ENCODE measurements around the gene NODAL. TPM values are rescaled to one million over a fixed set of nuclear protein-coding genes. Genes with fewer than 3 reads are reported as not detected.
"Not testable (repeated sequence)": the region's sequence is repeated elsewhere in the genome, so short reads cannot be mapped to it uniquely, and the experiment has no call there.

Gene NODAL
- total RNA-seq: not detected

GRCh38 chr10:70441161-70441894 is at the start of gene NODAL:
NODAL (minus strand) TSS chr10:70441681; CDS start chr10:70441667, 14 bp downstream.
- Histone ChIP-seq H3K27ac (no peak within 1 kb of the TSS), H3K9me3 (no peaks in the 10 kb centered on the region), H3K4me3 (peak within 1 kb of the TSS in 1 of 2 donors; percentile 39), H3K27me3 (peaks cover 0 to 6% of the 10 kb centered on the region in 2 donors), H3K4me1 (peaks cover 0 to 28% of the 10 kb centered on the region in 2 donors), H3K36me3 (no peaks in the 10 kb centered on the region)
- no peak for TF ChIP-seq CTCF (IDR thresholded peaks at IDR 0.05)
- no peak for DNase-seq (ENCODE audit: low spot score)

GRCh38 chr10:70490142-70490541 is 48.7 kb upstream of the NODAL start:
- Histone ChIP-seq H3K9me3 (no peaks in the 10 kb centered on the region), H3K27me3 (no peaks in the 10 kb centered on the region), H3K27ac (no peak overlapping the region), H3K4me1 (peaks cover 0 to 18% of the 10 kb centered on the region in 2 donors), H3K36me3 (no peaks in the 10 kb centered on the region), H3K4me3 (no peak overlapping the region)
- TF ChIP-seq CTCF (IDR thresholded peaks at IDR 0.05): no peak
- DNase-seq (ENCODE audit: low spot score): no peak

GRCh38 chr10:70487824-70488223 is 46.3 kb upstream of the NODAL start:
- Histone ChIP-seq H3K4me1 (peaks cover 0 to 16% of the 10 kb centered on the region in 2 donors), H3K27ac (no peak overlapping the region), H3K36me3 (no peaks in the 10 kb centered on the region), H3K9me3 (no peaks in the 10 kb centered on the region), H3K27me3 (no peaks in the 10 kb centered on the region), H3K4me3 (no peak overlapping the region)
- no peak for TF ChIP-seq CTCF (IDR thresholded peaks at IDR 0.05)
- DNase-seq (ENCODE audit: low spot score): no peak

GRCh38 chr10:70483872-70484271 is 42.4 kb upstream of the NODAL start:
- H3K27ac ChIP-seq; H3K27me3 ChIP-seq; H3K36me3 ChIP-seq; H3K9me3 ChIP-seq; DNase-seq (ENCODE audit: low spot score); H3K4me3 ChIP-seq: not testable (repeated sequence)
- H3K4me1 ChIP-seq: peaks cover 0 to 55% of the 10 kb centered on the region in 2 donors

GRCh38 chr10:70482982-70483760 is 41.7 kb upstream of the NODAL start:
- TF ChIP-seq CTCF (IDR thresholded peaks at IDR 0.05): no peak
- no peaks in the 10 kb centered on the region for H3K27me3 ChIP-seq
- H3K36me3 ChIP-seq: no peaks in the 10 kb centered on the region
- H3K27ac ChIP-seq: peak overlapping the region; percentile 51 to 59
- no peak for DNase-seq (ENCODE audit: low spot score)
- peaks cover 0 to 59% of the 10 kb centered on the region in 2 donors for H3K4me1 ChIP-seq
- no peak overlapping the region for H3K4me3 ChIP-seq
- no peaks in the 10 kb centered on the region for H3K9me3 ChIP-seq

- Histone ChIP-seq H3K4me3 (no peak overlapping the region), H3K9me3 (no peaks in the 10 kb centered on the region), H3K27me3 (no peaks in the 10 kb centered on the region), H3K4me1 (peaks cover 0 to 68% of the 10 kb centered on the region in 2 donors), H3K36me3 (no peaks in the 10 kb centered on the region), H3K27ac (peak overlapping the region; percentile 51 to 59)
- TF ChIP-seq CTCF (IDR thresholded peaks at IDR 0.05): no peak
- DNase-seq (ENCODE audit: low spot score): peak; percentile 75
Measured at GRCh38 chr10:70481831-70482530, 40.5 kb upstream of the NODAL start.
